A673 (cell line): ENCODE data around the gene GJC2.

Experiments
- CTCF ChIP-seq: fragments of 300-800, 200-600 bp; sonication (generic); conservative IDR thresholded peaks from 2 replicates; pipeline ENCODE4 v1.5.1; 2017; ENCODE audit warnings: low read depth, mild to moderate bottlenecking, antibody characterized with exemption, low read length, moderate library complexity, mixed read lengths
- EZH2 ChIP-seq: fragments of 200-600 bp; sonication (generic); IDR thresholded peaks from 2 replicates; pipeline ENCODE4 v1.6.1; 2017; ENCODE audit warnings: borderline replicate concordance, low read depth, mild to moderate bottlenecking, mixed read lengths, antibody characterized with exemption, low read length; ENCODE audit not compliant: poor library complexity, severe bottlenecking

GRCh38 chr1:228154670-228155571 lies 5.2 kb downstream of the GJC2 start:
- TF ChIP-seq CTCF (no peak), EZH2 (no peak)
